Spinal cord (tissue), 10 donors: ENCODE measurements around the gene CLEC18C. TPM values are rescaled to one million over a fixed set of nuclear protein-coding genes. Genes with fewer than 3 reads are reported as not detected.
A peak's percentile ranks its signal among the peaks of the same experiment; 100 is the strongest.
"Not testable (repeated sequence)": the region's sequence is repeated elsewhere in the genome, so short reads cannot be mapped to it uniquely, and the experiment has no call there.

Experiments used
- DNase-seq, 6 donors: peaks; one replicate each; pipeline versions ENCODE4 v3.0.0 to v3.0.0-alpha.2; 2013 to 2015; ENCODE audit warnings: low spot score in 6 of 6, low read depth in 4 of 6
- H3K27ac ChIP-seq: one replicate; pipeline ENCODE4 v1.5.1; 2013; ENCODE audit warnings: low read depth, low read length, control low read depth
- H3K27me3 ChIP-seq: one replicate; pipeline ENCODE4 v1.6.1; 2013; ENCODE audit warnings: low read length; ENCODE audit not compliant: control insufficient read depth, insufficient read depth
- H3K36me3 ChIP-seq: one replicate; pipeline ENCODE4 v1.6.1; 2013; ENCODE audit warnings: low read length; ENCODE audit not compliant: control insufficient read depth, insufficient read depth
- H3K4me1 ChIP-seq: one replicate; pipeline ENCODE4 v1.6.1; 2013; ENCODE audit warnings: low read length; ENCODE audit not compliant: control insufficient read depth, insufficient read depth
- H3K4me3 ChIP-seq: one replicate; pipeline ENCODE4 v1.5.1; 2013; ENCODE audit warnings: low read depth, low read length, control low read depth
- H3K9me3 ChIP-seq: one replicate; pipeline ENCODE4 v1.6.1; 2013; ENCODE audit warnings: low read length; ENCODE audit not compliant: control insufficient read depth, insufficient read depth
- WGBS: methylation state at CpG from one replicate; pipeline ENCODE4 v1.1.5; 2013; ENCODE audit warnings: missing lambda C conversion rate; ENCODE audit not compliant: insufficient coverage; 5-methylcytosine and 5-hydroxymethylcytosine counted together
- polyA plus RNA-seq, 2 donors: library from polyadenylated mRNA; unstranded; fragments of 120-200 nt; gene quantifications; one replicate each; pipeline ENCODE4 v1.2.1, GENCODE V29; 2013; ENCODE audit not compliant: insufficient read length in 2 of 2
- total RNA-seq, 2 donors: library from RNA; depleted of rRNA in 1 of 2; stranded (reverse); fragments of 120-200 nt in 1 of 2; fragments of >200 nt in 1 of 2; gene quantifications; one replicate each; pipeline versions ENCODE4 v1.2.3 to v1.2.4, GENCODE V29; 2013 to 2014
- donor health status: healthy.

The CLEC18C gene
- total and polyA plus RNA-seq, 4 donors = 0.20 to 2.2 (median 0.82) TPM

DNA sequence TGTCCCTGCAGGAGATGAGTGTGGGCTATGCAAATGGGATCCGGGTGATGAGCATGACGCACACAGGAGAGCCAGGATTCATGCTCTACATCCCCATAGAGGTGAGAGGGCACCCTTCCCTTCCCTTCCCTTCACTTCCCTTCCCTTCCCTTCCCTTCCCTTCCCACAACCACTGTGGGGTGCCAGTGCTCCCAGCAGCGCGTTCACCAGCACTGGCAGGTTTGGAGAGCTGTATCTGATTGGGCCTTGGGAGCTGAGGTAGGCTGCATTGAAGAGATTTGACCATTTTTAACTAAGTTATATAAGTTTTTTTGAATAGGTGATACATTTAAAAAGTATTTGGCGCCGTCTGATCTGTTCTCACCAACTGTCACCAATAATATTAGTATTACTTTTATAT, 25.1 kb upstream of the CLEC18C start:
- H3K9me3 ChIP-seq, H3K27me3 ChIP-seq, H3K27ac ChIP-seq, H3K4me3 ChIP-seq, H3K4me1 ChIP-seq, DNase-seq: not testable (repeated sequence)
- no CpG with 5 or more reads among the region's 6 CpGs for WGBS
- peaks cover 72% of the 10 kb centered on the region for H3K36me3 ChIP-seq

DNA sequence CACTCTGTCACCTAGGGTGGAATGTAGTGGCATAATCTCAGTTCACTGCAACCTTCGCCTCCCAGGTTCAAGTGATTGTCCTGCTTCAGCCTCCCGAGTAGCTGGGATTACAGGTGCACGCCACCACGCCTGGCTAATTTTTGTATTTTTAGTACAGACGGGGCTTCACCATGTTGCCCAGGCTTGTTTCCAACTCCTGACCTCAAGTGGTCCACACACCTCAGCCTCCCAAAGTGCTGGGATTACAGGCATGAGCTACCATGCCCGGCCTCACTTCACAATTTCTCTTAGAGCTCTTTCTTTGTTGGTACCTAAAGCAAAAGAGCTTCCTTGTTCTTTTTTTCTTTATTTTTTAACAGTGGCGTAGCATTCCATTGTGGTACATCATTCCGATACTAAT, 24.3 kb upstream of the CLEC18C start:
- DNase-seq, H3K4me1 ChIP-seq, H3K4me3 ChIP-seq, H3K27me3 ChIP-seq, H3K27ac ChIP-seq, H3K9me3 ChIP-seq: not testable (repeated sequence)
- WGBS = 100% methylated on average over 5 of the region's 8 CpGs
- peaks cover 75% of the 10 kb centered on the region for H3K36me3 ChIP-seq

DNA sequence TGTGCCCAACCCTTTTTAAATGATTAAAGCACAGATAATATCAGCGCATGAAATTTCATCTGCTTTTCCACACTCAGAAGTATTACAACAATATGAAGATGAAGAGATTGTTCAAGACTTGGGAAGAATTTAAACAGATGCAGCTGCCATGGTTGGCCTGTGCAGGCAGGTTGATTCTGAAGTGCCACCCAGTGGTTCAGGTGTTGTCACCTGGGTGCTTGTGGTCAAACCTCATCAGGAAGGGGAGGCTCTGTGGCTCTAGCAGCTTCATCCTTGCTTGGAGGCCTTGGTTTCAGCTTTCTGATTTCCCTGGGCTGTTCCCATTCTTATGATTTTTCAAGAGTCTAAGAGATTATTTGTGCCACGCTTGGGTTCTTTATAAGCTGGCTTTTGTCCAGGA, 22.2 kb upstream of the CLEC18C start:
- H3K36me3 ChIP-seq = peaks cover 88% of the 10 kb centered on the region
- H3K9me3 ChIP-seq = no peaks in the 10 kb centered on the region
- no peak for DNase-seq
- no peaks in the 10 kb centered on the region for H3K27me3 ChIP-seq
- H3K4me1 ChIP-seq = no peaks in the 10 kb centered on the region
- H3K27ac ChIP-seq = no peak overlapping the region
- no CpG with 5 or more reads among the region's 2 CpGs for WGBS
- H3K4me3 ChIP-seq = no peak overlapping the region

- H3K9me3 ChIP-seq = no peaks in the 10 kb centered on the region
- peaks cover 94% of the 10 kb centered on the region for H3K36me3 ChIP-seq
- DNase-seq = peak in 1 of 6 donors; percentile 2
- 93% methylated on average over 9 of the region's 17 CpGs for WGBS
- H3K27me3 ChIP-seq = no peaks in the 10 kb centered on the region
- H3K27ac ChIP-seq = no peak overlapping the region
- no peaks in the 10 kb centered on the region for H3K4me1 ChIP-seq
- no peak overlapping the region for H3K4me3 ChIP-seq
Measured at GRCh38 chr16:70151941-70152509, 21.6 kb upstream of the CLEC18C start.

DNA sequence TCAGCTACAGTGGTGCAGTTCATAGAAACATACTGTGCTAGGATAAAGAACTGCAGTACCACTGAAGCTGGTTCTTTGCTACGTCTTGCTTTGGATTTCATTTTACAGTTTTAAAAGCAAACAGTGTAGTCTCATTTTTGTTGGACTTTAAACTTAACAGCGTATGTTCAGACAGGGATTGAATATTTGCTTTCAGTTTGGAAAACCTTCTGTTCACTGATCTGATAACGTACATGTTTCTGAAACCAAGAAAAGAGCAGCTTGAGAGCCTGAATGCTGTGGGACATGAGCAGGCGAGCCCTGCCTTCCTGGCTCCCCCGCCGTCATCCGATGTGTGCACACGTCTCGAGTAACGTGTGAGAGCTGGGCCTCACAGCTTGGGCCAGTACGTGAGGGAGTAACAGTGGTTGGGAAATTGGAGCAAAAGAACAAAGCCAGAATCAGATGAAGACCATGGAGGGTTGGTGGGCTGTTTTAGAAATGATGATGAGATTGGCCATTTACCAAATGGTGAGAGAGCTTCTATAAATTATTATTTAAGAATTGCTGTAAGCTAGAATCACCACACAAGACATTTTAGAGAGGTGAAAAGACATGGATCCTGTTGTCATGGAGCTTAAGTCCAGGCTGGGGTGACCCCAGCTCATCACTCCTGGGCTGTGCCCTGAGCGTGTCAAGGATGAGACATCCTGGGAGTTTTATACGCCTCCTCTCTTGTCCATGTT, 20.8 kb upstream of the CLEC18C start:
- peak in 1 of 6 donors; percentile 7 for DNase-seq
- 96% methylated on average over 13 of the region's 13 CpGs for WGBS
- Histone ChIP-seq H3K4me1 (no peaks in the 10 kb centered on the region), H3K27me3 (no peaks in the 10 kb centered on the region), H3K4me3 (no peak overlapping the region), H3K9me3 (no peaks in the 10 kb centered on the region), H3K36me3 (peaks cover 99% of the 10 kb centered on the region), H3K27ac (peak overlapping the region; percentile 18)

- WGBS = 98% methylated on average over 9 of the region's 10 CpGs
- not testable (repeated sequence) for H3K9me3 ChIP-seq
- H3K36me3 ChIP-seq = peaks cover 97% of the 10 kb centered on the region
Measured at GRCh38 chr16:70154736-70155135, 18.9 kb upstream of the CLEC18C start.

GRCh38 chr16:70156207-70156978, 17.2 kb upstream of the CLEC18C start:
- no peaks in the 10 kb centered on the region for H3K27me3 ChIP-seq
- H3K27ac ChIP-seq = no peak overlapping the region
- H3K36me3 ChIP-seq = peaks cover 97% of the 10 kb centered on the region
- H3K4me1 ChIP-seq = no peaks in the 10 kb centered on the region
- H3K4me3 ChIP-seq = no peak overlapping the region
- WGBS = 92% methylated on average over 27 of the region's 29 CpGs
- no peak for DNase-seq
- H3K9me3 ChIP-seq = no peaks in the 10 kb centered on the region

More at GRCh38 chr16:70154736-70155135, 18.9 kb upstream of the CLEC18C start:
- not testable (repeated sequence) for H3K4me3 ChIP-seq, H3K27me3 ChIP-seq, DNase-seq, H3K27ac ChIP-seq, H3K4me1 ChIP-seq

GRCh38 chr16:70157105-70157476, 16.5 kb upstream of the CLEC18C start:
- no peaks in the 10 kb centered on the region for H3K4me1 ChIP-seq
- no peaks in the 10 kb centered on the region for H3K9me3 ChIP-seq
- H3K36me3 ChIP-seq = peaks cover 92% of the 10 kb centered on the region
- 80% methylated on average over 6 of the region's 11 CpGs for WGBS
- DNase-seq = no peak
- no peaks in the 10 kb centered on the region for H3K27me3 ChIP-seq
- no peak overlapping the region for H3K4me3 ChIP-seq
- H3K27ac ChIP-seq = no peak overlapping the region

GRCh38 chr16:70157477-70158260, 15.9 kb upstream of the CLEC18C start:
- no peak for DNase-seq
- 95% methylated on average over 7 of the region's 8 CpGs for WGBS
- no peaks in the 10 kb centered on the region for H3K27me3 ChIP-seq
- H3K4me3 ChIP-seq = no peak overlapping the region
- no peaks in the 10 kb centered on the region for H3K4me1 ChIP-seq
- H3K27ac ChIP-seq = no peak overlapping the region
- H3K9me3 ChIP-seq = no peaks in the 10 kb centered on the region
- peaks cover 88% of the 10 kb centered on the region for H3K36me3 ChIP-seq
